NCI-H1092 (cell line): Measurements from ENCODE around the gene ZNF778.

Experiments used
- DNase-seq: peaks from one replicate; lab custom pipeline; 2025; lab: John Stamatoyannopoulos, UW

ZNF778 gene

DNA sequence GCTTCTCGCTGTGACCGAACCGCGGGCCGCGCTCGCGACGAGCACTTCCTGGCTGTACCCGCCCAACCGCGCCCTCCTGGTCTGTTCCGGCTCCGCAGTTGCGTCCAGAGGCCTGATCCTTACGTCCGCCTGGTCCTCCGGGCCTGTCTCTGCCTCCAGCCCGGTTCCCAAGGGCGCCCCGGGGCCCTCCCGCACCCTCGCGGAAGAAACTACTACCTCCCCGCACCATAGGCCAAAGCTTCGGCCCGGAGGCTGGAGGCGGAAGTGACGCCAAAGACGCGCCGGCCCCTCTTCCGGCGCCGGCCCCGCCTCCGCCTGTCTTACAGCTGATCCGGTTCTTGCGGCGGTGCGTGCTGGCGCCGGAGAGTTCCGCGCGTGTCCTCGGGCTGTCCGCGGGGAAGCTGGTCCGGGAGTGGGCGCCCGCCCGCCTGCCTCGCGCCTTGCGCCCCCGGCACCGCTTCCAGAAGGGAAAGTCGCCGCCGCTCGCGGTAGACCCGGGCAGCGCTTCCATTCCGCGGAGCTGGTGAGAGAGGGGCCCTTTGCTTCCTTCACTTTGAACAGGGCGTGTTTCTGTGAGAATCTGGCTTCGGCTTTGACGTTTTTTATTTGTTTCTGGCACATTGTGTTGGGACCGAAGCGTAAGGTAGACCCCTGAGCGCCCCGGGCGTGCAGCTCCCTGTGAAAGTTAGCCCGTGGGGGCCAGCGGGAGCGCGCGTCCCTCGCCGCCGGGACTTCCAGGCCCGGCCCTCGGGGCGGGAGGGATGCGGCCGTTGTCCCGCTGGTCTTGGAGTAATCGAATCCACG is at the start of gene ZNF778:
ZNF778 (plus strand) TSS at position 316 of the 804 bp plus-strand sequence. CDS start 3,425 bp downstream, outside the sequence.
- peak; percentile 64 for DNase-seq

- DNase-seq: no peak
Observed at GRCh38 chr16:89168381-89169189, 48.9 kb upstream of the ZNF778 start.

DNA sequence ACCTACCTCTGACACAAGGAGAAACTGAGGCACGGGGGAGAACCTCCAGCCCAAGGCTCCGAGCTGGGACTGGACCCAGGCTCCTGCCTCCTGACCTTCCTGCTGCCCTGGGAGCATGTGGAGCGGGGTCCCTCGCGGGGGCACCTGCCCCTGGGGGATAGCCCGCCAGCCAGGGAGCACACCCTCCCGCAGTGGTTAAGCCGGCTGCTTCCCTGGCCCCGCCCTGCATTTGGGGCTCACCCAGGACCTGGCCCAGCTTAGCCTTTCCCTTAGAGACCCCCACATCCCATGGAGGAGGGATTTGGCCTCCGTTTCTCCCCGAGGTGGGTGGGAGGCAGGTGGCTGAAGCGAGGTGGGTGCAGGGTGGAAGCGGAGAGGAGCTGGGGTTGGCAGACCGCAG is 47.7 kb upstream of the ZNF778 start:
- DNase-seq: no peak

DNA sequence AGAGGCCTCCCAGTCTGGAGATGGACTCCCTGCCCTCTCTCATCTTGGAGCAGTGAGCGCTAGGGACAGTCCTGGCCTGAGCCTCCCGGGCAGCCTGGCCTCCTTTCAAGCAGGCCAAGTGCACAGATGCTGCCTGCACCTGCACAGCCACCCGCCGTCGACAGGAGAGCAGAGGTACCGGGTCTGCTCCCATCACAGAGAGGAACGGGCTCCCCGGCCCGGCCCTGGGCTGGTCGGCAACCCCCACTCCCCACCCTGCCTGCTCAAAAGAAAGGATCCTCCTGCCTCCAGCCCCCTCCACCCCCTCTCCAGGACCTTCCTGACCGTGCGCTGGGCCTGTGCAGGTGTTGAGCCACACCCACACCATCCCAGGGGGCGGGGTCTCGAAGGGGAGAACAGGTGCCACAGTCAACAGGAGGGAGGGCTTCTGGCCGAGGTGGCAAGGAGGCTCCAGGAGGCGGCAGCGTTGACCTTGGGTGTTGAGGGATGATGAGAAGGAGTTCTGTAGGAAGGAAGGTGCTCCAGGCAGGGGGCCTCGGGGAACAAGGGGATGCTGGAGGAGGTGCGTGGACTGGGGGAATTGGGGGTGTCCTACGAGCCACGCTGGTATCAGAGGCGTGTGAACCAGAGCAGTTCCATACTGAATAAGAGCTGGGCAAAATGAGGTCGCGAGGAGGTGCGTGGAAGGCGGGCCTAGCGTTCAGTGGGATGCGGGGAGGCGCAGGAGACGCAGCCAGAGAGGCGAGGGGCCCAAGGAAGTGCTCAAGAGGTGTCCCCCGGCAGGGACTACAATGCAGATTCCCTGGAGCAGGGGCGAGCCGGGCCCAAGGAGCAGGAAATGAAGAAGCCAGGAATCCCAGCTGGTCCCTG is 46.9 kb upstream of the ZNF778 start:
- peak; percentile 28 for DNase-seq

GRCh38 chr16:89171216-89172170 is 46.0 kb upstream of the ZNF778 start, which contains the start of gene CDH15:
TSS of gene CDH15 (plus strand) at chr16:89171748. CDS start at chr16:89171832, 84 bp downstream.
- peak; percentile 89 for DNase-seq

DNA sequence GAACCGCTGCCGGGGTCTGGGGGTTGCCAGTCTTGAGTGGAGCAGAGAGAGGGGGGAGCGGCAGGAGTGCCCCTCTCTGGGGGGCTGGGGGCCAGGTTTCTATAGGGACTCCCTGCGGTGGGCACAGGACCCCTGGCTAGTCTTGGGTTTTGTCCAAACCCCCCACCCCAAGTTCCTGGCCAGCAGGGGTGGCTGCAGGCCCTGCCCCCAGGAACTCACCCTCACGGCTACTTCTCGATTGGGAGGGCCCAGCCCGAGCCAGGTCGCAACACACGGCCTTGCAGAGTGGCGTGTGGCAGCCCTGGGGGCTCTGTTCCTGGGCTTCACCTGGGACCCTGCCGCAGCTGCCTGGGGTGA is 45.4 kb upstream of the ZNF778 start:
- no peak for DNase-seq

DNA sequence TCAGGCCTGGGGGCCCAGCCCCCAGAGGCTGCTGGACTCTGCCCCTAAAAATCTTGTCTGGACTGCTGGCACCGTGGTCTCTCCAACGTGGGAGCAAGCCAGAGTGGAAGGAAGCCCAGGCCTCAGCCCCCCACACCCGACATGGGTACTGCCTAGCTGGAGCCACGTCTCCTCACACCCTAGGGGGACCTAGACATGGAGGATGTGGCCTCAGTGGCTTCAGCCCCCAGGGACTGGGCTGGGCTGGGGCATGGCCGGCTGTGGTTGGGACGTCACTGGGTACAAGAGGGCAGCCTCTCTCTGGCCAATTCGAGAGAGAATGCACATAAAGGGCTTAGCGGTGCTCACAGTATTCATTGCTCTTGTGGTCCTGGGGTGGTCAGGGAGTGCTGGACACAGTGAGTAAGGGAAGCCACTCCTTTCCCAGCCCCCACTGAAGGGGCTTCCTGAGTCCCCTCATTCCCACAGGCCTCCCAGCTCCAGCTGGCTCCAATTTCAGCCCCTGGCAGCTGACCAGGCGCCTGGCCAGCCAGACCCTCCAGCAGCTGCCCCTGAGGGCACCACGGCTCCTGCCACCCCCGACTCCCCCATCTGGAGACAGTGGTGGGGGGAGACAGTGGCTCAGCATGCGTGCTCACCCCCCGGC is 44.9 kb upstream of the ZNF778 start:
- no peak for DNase-seq

DNA sequence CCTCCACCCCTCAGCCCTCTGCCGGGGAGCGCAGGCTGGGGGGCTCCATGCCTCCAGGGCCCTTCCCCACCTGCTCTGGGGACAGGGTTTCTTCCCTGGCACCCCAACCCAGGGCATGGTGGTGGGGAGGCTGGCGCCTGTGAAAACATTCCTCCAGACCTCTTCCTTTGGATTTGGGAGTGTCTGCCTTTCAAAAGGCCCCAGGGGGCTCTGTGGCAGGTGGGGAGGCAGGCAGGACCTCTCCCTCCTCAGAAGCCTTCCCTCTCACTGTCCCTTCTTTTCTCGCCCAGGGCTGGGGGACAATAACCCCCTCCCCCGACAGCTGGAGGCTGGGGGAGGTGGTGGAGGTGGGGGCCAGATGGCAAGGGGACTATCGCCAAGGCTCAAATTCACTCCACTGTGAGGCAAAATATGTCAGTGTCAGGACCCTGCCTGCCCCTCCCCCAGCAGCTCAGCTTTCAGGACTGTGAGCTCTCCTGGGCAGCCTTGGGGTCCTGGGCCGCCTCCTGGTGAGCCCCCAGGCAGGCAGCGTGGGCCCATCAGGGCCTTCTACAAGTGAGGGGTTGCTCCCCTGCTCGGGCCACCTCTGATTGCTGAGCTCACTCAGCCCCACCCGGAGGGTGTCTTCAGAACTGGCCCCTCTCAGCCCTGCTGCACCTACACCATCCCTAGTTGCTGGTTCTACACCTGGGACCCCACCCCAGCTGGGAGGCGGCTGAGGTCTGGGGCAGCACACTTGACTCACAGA is 44.2 kb upstream of the ZNF778 start:
- no peak for DNase-seq

DNA sequence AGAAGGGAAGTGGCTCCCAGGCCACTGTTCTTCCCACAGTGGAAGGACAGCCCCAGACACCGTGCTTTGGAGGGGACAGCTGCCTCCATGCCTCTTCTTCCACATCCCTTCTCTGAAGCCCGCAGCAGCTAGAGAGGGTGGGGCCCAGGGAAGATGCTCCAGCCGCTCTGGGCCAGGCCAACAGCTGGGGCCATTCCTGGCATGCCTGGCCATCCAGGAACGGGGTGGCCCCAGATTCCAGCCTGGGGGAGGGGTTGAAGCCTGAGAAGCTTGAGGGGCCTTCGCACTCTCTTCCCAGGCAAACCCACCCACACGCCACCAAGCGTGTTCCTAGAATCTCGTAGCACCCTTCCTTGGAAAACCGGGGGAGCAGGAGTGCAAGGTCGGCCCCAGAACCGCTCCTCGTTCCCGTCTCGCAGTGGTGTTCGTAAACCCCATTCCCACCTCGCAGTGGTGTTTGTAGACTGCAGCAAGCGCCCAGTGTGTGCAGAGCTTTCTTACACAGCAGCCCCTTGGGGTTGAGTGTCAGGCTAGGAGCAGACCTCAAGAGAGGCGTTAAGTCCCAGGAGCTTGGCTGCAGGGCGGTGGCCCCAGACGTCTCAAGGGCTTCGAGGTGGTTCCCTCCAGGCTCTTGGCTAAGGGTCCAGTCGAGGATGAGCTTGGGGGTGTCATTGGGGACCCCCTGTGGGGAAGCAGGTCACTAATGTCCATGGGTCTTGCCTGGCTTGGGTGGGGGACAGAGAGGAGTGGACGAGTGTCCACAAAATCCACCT is 43.3 kb upstream of the ZNF778 start:
- no peak for DNase-seq

- DNase-seq: no peak
Observed at GRCh38 chr16:89174877-89175276, 42.6 kb upstream of the ZNF778 start.

DNA sequence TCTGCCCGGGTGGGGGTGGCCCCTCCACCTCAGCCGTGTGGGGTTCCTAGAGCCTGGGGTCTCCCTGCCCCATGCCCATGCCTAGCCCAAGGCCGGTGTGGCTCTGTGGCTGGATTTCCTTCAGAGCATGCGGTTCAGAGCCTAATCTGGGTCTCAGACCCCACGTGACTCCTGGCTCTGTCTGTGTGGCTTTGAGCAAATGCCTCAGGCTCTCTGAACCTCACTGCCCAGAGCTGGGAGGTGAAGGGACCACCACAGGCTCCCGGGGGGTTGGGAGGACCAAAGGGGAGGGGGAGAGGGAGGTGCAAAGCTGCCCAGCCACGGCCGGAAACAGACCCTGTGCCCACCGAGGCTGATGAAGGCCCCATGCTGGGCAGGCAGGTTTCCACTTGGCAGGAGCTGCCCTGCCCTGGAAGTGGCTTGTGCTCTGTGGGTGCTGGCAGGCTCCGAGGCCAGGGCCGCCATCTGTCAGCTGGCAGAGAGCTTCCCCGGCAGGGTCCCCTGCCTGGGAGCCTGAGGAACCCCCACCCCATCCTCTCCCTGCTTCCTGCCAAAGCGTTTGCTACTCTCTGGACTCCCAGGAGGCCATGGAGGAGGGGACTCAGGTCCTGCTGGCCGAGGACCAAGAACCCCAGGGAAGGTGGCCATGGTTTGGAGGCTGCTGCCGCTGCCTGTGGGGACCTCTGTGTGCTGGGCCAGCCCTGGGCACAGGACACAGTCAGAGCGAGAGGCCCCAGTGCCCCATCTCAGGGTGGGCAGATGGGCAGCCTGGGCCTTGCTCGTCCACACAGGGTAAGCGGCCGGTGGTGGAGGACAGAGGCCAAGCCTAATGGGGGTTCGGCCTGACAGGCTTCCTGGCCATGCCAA is 42.0 kb upstream of the ZNF778 start:
- peak; percentile 71 for DNase-seq

DNA sequence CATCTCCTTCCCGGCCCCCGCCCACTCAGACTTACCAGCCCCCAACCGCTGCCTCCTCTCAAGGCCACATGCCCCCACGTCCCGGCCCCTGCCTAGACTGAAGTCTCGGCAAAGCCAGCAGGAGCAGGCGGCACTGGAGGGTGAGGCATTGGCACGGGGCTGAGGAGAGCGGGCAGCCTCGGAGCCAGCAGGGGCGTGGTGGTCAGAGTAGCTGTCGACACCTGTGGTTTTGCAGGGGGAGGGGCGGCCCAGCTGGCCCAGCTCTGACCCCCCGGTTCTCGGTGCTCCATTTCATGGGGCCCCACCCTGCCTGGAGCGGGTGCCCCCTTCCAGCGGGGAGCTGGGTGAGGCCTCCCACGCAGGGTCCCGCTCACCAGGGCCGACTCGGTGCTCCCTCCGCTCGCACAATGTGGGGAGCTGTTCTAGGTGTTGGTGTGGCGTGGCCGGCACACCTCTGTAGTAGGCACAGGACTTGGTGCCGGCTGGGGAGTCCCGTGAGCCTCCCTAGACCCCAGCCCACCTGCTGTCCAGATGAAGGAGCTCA is 41.3 kb upstream of the ZNF778 start:
- no peak for DNase-seq

- no peak for DNase-seq
Observed at GRCh38 chr16:89176717-89177116, 40.8 kb upstream of the ZNF778 start.

DNA sequence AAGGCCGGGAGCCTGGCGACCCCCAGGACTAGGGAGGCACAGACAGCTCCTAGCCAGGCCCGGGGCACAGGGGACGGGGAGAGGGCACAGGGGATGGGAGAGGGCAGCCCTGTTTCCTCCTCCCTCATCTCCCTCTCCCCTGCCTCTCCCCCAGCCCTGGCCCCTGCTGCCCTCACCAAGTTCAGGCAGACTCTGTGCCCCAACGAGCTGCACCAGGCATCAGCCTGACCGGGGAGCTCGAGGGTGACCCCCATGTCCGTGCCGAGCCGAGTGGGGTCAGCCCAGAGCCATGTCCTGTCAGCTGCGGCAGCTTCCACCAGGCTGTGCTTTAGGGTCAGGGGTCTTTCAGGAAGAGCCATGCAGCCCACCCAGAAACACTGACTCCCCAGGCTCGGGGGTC is 40.0 kb upstream of the ZNF778 start:
- no peak for DNase-seq

GRCh38 chr16:89178453-89179147 is 38.9 kb upstream of the ZNF778 start:
- no peak for DNase-seq

DNA sequence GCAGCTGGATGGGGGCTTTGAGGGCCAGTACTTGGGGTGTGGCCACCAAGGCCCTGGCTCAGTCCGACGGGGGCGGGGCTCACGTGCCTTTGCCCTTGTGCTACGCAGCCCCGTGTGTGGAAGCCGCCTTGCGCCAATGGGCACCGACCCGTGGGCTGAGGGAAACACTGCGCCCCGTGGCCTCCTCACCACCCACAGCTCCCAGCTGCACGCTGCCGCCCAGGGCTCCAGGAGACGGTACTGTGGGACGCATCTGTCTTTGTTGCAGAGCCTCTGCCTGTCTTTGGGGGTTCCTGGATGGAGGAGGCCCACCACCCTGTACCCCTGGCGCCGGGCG is 38.4 kb upstream of the ZNF778 start:
- DNase-seq: no peak

- DNase-seq: no peak
Observed at GRCh38 chr16:89179656-89180315, 37.7 kb upstream of the ZNF778 start.
